HepG2 (cell line): Measurements from ENCODE around the gene FAM170B. TPM values are rescaled to one million over a fixed set of nuclear protein-coding genes. Genes with fewer than 3 reads are reported as not detected.

Experiments
- ATAC-seq: fragments of 200-7000 bp; cut with Tn5 transposase; 3 replicates; pipeline ENCODE4 v1.9.1; 2020; ENCODE audit warnings: mild to moderate bottlenecking, moderate library complexity
- BruUV-seq: library from RNA; stranded (reverse); fragments of 400-500 nt; replicated peaks from 2 replicates; lab custom pipeline; 2021; lab: Mats Ljungman, UMichigan
- CTCF ChIA-PET: fragments of 300-600 bp; formaldehyde crosslinking; extraction: SDS; loops from one replicate; lab custom pipeline; 2021; ENCODE audit warnings: low total read pairs, inconsistent platforms, low intra/inter-chr PET ratio; lab: Yijun Ruan, JAX
- POLR2A ChIA-PET: fragments of 350-600 bp; sonication (Branson Sonifier 250); formaldehyde crosslinking; loops from one replicate; lab custom pipeline; 2020; ENCODE audit warnings: antibody characterized with exemption, inconsistent platforms; lab: Yijun Ruan, JAX
- DNase-seq: peaks from one replicate; pipeline ENCODE4 v3.0.0-alpha.2; 2015; ENCODE audit warnings: low spot score
- FAIRE-seq: peaks from 3 replicates; lab custom pipeline; 2011; peaks lifted over from hg19 to GRCh38; lab: Jason Lieb, UNC
- H2AFZ ChIP-seq: one replicate; pipeline ENCODE4 v1.6.1; 2011; ENCODE audit warnings: low read length, inconsistent platforms
- H3K27ac ChIP-seq: fragments of 300-600 bp; 3 replicates; pipeline ENCODE4 v1.8.0; 2011; ENCODE audit warnings: mixed run types, mild to moderate bottlenecking, mixed read lengths, low read length, inconsistent platforms; ENCODE audit not compliant: insufficient read depth; ENCODE audit errors: extremely low read length
- H3K27me3 ChIP-seq, 2 experiments: fragments of 200-600 bp in 1 of 2; 2 replicates in 1 of 2; 3 replicates in 1 of 2; pipeline versions ENCODE4 v1.6.0 to v1.8.0; 2011; ENCODE audit warnings: low read length in 2 of 2, mild to moderate bottlenecking in 2 of 2, moderate library complexity in 2 of 2, inconsistent platforms in 1 of 2; ENCODE audit not compliant: insufficient read depth in 2 of 2, control insufficient read depth in 1 of 2
- H3K36me3 ChIP-seq, 2 experiments: fragments of 200-600 bp in 1 of 2; replicated peaks in 1 of 2; 2 replicates in 1 of 2; 3 replicates in 1 of 2; pipeline versions ENCODE4 v1.5.1 to v1.8.0; 2011; ENCODE audit warnings: low read length in 2 of 2, inconsistent platforms in 1 of 2; ENCODE audit not compliant: insufficient read depth in 2 of 2, control insufficient read depth in 1 of 2
- H3K4me1 ChIP-seq: 2 replicates; pipeline ENCODE4 v1.5.1; 2012; ENCODE audit warnings: low read length, inconsistent platforms; ENCODE audit not compliant: insufficient read depth
- H3K4me2 ChIP-seq: 2 replicates; pipeline ENCODE4 v1.6.0; 2011; ENCODE audit warnings: low read depth, low read length, inconsistent platforms
- H3K4me3 ChIP-seq, 3 experiments: fragments of 200-600 bp in 1 of 3; sonication (generic), shearing (Covaris generic) in 1 of 3; replicated peaks in 1 of 3; 2 replicates each; pipeline ENCODE4 v1.5.1; 2011 to 2016; ENCODE audit warnings: low read length in 3 of 3, inconsistent platforms in 2 of 3, low read depth in 2 of 3, mild to moderate bottlenecking in 2 of 3, control low read depth in 1 of 3, mixed read lengths in 1 of 3; ENCODE audit not compliant: insufficient read depth in 1 of 3
- H3K79me2 ChIP-seq: one replicate; pipeline ENCODE4 v1.6.1; 2011; ENCODE audit warnings: low read length, inconsistent platforms; ENCODE audit not compliant: insufficient read depth
- H3K9ac ChIP-seq: 2 replicates; pipeline ENCODE4 v1.6.0; 2011; ENCODE audit warnings: mild to moderate bottlenecking, low read depth, low read length, inconsistent platforms; ENCODE audit not compliant: insufficient read depth
- H3K9me3 ChIP-seq: 2 replicates; pipeline ENCODE4 v1.5.1; 2012; ENCODE audit warnings: mild to moderate bottlenecking, low read length
- H4K20me1 ChIP-seq: 2 replicates; pipeline ENCODE4 v1.6.0; 2011; ENCODE audit warnings: inconsistent platforms, mild to moderate bottlenecking, low read length, moderate library complexity; ENCODE audit not compliant: insufficient read depth
- ELF3 ChIP-seq: IDR thresholded peaks from 2 replicates; pipeline ENCODE4 v1.6.1; 2016; ENCODE audit warnings: missing genetic modification reagents, missing compliant biosample characterization
- FOXO1 ChIP-seq: sonication (generic); formaldehyde crosslinking; IDR thresholded peaks from 2 replicates; pipeline ENCODE4 v1.4.0; 2020; ENCODE audit warnings: missing genetic modification reagents
- GTF3A ChIP-seq: sonication (generic); formaldehyde crosslinking; conservative IDR thresholded peaks from 2 replicates; pipeline ENCODE4 v1.4.0; 2020; ENCODE audit warnings: mild to moderate bottlenecking, missing genetic modification reagents
- U2AF2 ChIP-seq: fragments of 200-400 bp; formaldehyde crosslinking; IDR thresholded peaks from 2 replicates; pipeline ENCODE4 v1.6.1; 2017; ENCODE audit warnings: low read depth, mild to moderate bottlenecking, low read length
- ZNF292 ChIP-seq: sonication (generic); formaldehyde crosslinking; IDR thresholded peaks from 2 replicates; pipeline ENCODE4 v1.8.1; 2022; ENCODE audit warnings: mild to moderate bottlenecking, low read depth, missing genetic modification reagents, borderline replicate concordance
- ZNF354B ChIP-seq: sonication (generic); formaldehyde crosslinking; IDR thresholded peaks from 2 replicates; pipeline ENCODE4 v1.8.0; 2022; ENCODE audit warnings: mild to moderate bottlenecking, missing genetic modification reagents
- ZNF549 ChIP-seq: sonication (generic); formaldehyde crosslinking; IDR thresholded peaks from 2 replicates; pipeline ENCODE4 v1.5.0; 2020; ENCODE audit warnings: missing genetic modification reagents
- ZNF562 ChIP-seq: sonication (generic); formaldehyde crosslinking; IDR thresholded peaks from 2 replicates; pipeline ENCODE4 v1.8.0; 2022; ENCODE audit warnings: missing genetic modification reagents, borderline replicate concordance
- ZNF777 ChIP-seq: sonication (generic); formaldehyde crosslinking; IDR thresholded peaks from 2 replicates; pipeline ENCODE4 v1.4.0; 2020; ENCODE audit warnings: missing genetic modification reagents
- WGBS: methylation state at CpG from one replicate; pipeline ENCODE4 v1.1.6; 2017; ENCODE audit warnings: low lambda C conversion rate; 5-methylcytosine and 5-hydroxymethylcytosine counted together
- in situ Hi-C: cut with HindIII; loops from 2 replicates; pipeline ENCODE4 v1.10.0; 2017; ENCODE audit warnings: low pct_unique_long_range_greater_than_20kb; ENCODE audit not compliant: extremely low pct_ligation_motif_present
- intact Hi-C: fragments of 100-400 bp; cut with micrococcal nuclease; formaldehyde crosslinking; loops from one replicate; pipeline ENCODE4 v1.10.0; 2022; ENCODE audit not compliant: unreplicated experiment
- polyA plus RNA-seq, 8 experiments: library from polyadenylated mRNA; depleted of rRNA in 3 of 8; stranded (reverse) in 7 of 8; unstranded in 1 of 8; fragments of >200 nt; fragmentation: Illumina TruSeq in 4 of 8; extraction: Trizol in 4 of 8; gene quantifications; 2 replicates each; pipeline versions ENCODE4 v1.2.1 to v1.2.3, GENCODE V29; 2011 to 2016; ENCODE audit warnings: low read depth in 4 of 8, missing spikeins in 1 of 8, mixed read lengths in 1 of 8; ENCODE audit not compliant: insufficient read depth in 1 of 8
- total RNA-seq, 5 experiments: library from RNA; depleted of rRNA; stranded (reverse); fragments of >200 nt; fragmentation: Illumina TruSeq; extraction: Trizol; gene quantifications; 2 replicates each; pipeline ENCODE4 v1.2.3, GENCODE V29; 2016; ENCODE audit warnings: low read depth in 1 of 5
- TF ChIP-seq, protein P1 (sequence below): sonication (generic); formaldehyde crosslinking; IDR thresholded peaks from 2 replicates; pipeline ENCODE4 v1.4.0; 2020; ENCODE audit warnings: missing genetic modification reagents
- TF ChIP-seq, protein P2 (sequence below): sonication (generic); formaldehyde crosslinking; conservative IDR thresholded peaks from 2 replicates; pipeline ENCODE4 v1.8.0; 2022; ENCODE audit warnings: missing genetic modification reagents

FAM170B gene
- total and polyA plus RNA-seq, 2 of the 13 experiments (the other 11 are each of a cell fraction or from before 2014, with no cell fraction given), result not detected

DNA sequence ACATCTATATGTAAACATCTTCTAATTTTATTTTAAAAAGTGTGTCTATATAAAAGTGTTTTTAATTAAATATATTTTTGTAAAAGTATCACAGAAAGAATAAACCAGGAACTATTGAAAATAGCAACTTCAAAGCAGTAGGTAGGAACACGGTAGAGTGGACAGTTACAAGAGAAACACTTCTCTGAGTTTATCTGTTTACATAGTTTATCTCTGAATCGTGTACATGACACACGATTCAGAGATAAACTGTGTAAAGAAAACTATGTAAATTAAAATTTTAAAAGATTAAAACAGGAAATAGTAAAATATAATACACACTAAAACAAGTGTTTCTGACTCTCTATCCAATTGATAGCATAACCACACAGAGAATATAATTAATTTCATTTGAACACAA is 25.1 kb upstream of the FAM170B start:
- H3K4me3 ChIP-seq, result no peak overlapping the region
- ChIA-PET CTCF (no interaction called here), POLR2A (no interaction called here)
- intact Hi-C loops, result no loop called here
- H3K4me1 ChIP-seq, result no peaks in the 10 kb centered on the region
- TF ChIP-seq ZNF777 (CRISPR knock-in tag) (no peak), FOXO1 (CRISPR knock-in tag) (no peak), ELF3 (CRISPR knock-in tag) (no peak), U2AF2 (no peak), ZNF562 (CRISPR knock-in tag) (no peak), ZNF354B (CRISPR knock-in tag) (no peak), GTF3A (no peak), ZNF292 (CRISPR knock-in tag) (no peak), ZNF549 (CRISPR knock-in tag) (no peak)
- TF ChIP-seq, protein P1, sequence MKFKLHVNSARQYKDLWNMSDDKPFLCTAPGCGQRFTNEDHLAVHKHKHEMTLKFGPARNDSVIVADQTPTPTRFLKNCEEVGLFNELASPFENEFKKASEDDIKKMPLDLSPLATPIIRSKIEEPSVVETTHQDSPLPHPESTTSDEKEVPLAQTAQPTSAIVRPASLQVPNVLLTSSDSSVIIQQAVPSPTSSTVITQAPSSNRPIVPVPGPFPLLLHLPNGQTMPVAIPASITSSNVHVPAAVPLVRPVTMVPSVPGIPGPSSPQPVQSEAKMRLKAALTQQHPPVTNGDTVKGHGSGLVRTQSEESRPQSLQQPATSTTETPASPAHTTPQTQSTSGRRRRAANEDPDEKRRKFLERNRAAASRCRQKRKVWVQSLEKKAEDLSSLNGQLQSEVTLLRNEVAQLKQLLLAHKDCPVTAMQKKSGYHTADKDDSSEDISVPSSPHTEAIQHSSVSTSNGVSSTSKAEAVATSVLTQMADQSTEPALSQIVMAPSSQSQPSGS (CRISPR knock-in tag), result no peak
- TF ChIP-seq, protein P2, sequence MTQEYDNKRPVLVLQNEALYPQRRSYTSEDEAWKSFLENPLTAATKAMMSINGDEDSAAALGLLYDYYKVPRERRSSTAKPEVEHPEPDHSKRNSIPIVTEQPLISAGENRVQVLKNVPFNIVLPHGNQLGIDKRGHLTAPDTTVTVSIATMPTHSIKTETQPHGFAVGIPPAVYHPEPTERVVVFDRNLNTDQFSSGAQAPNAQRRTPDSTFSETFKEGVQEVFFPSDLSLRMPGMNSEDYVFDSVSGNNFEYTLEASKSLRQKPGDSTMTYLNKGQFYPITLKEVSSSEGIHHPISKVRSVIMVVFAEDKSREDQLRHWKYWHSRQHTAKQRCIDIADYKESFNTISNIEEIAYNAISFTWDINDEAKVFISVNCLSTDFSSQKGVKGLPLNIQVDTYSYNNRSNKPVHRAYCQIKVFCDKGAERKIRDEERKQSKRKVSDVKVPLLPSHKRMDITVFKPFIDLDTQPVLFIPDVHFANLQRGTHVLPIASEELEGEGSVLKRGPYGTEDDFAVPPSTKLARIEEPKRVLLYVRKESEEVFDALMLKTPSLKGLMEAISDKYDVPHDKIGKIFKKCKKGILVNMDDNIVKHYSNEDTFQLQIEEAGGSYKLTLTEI (CRISPR knock-in tag), result no peak
- no peaks in the 10 kb centered on the region for H3K36me3 ChIP-seq
- H2AFZ ChIP-seq, result no peak overlapping the region
- no TSS peak for BruUV-seq
- in situ Hi-C loops, result no loop called here
- H4K20me1 ChIP-seq, result no peaks in the 10 kb centered on the region
- H3K9me3 ChIP-seq, result no peaks in the 10 kb centered on the region
- H3K27ac ChIP-seq, result no peak overlapping the region
- no peak overlapping the region for H3K4me2 ChIP-seq
- 2% methylated on average over 3 of the region's 3 CpGs for WGBS
- H3K9ac ChIP-seq, result no peak overlapping the region
- ATAC-seq (no peak), DNase-seq (no peak), FAIRE-seq (no peak)
- H3K79me2 ChIP-seq, result no peaks in the 10 kb centered on the region
- H3K27me3 ChIP-seq, result no peaks in the 10 kb centered on the region; a peak in 1 of 5 replicates
